K562 (cell line): ENCODE measurements around the gene RABGAP1. TPM values are rescaled to one million over a fixed set of nuclear protein-coding genes. Genes with fewer than 3 reads are reported as not detected.

Source experiments
- ATAC-seq: fragments of 200-7000 bp; cut with Tn5 transposase; 3 replicates; pipeline ENCODE4 v1.9.1; 2020; ENCODE audit warnings: moderate library complexity
- BruUV-seq: library from RNA; stranded (reverse); fragments of 400-500 nt; replicated peaks from 2 replicates; lab custom pipeline; 2021; lab: Mats Ljungman, UMichigan
- CTCF ChIA-PET: fragments of 300-600 bp; formaldehyde crosslinking; extraction: SDS; loops from one replicate; lab custom pipeline; 2021; ENCODE audit warnings: low intra/inter-chr PET ratio; lab: Yijun Ruan, JAX
- POLR2A ChIA-PET: fragments of 300-600, 350-650 bp; sonication (Branson Sonifier 250); formaldehyde crosslinking; extraction: SDS; loops from one replicate; lab custom pipeline; 2021; ENCODE audit warnings: antibody characterized with exemption, inconsistent platforms; lab: Yijun Ruan, JAX
- DNase-seq, 4 experiments: peaks; one replicate each; pipeline versions ENCODE4 v3.0.0 to v3.0.0-alpha.2; 2011 to 2018; ENCODE audit warnings: low spot score in 3 of 4, mixed read lengths in 3 of 4; ENCODE audit errors: extremely low read depth in 1 of 4
- FAIRE-seq: peaks from 2 replicates; lab custom pipeline; 2011; peaks lifted over from hg19 to GRCh38; lab: Jason Lieb, UNC
- H2AFZ ChIP-seq: 2 replicates; pipeline ENCODE4 v1.6.0; 2011; ENCODE audit warnings: low read depth, low read length, control low read depth, inconsistent platforms
- H3K27ac ChIP-seq: fragments of 200-600 bp; 3 replicates; pipeline ENCODE4 v1.8.0; 2011; ENCODE audit warnings: low read depth, mild to moderate bottlenecking, control low read depth, inconsistent platforms, low read length, moderate library complexity, mixed read lengths; ENCODE audit errors: extremely low read depth
- H3K27me3 ChIP-seq, 2 experiments: fragments of 300-600 bp in 1 of 2; 2 replicates in 1 of 2; 3 replicates in 1 of 2; pipeline versions ENCODE4 v1.6.0 to v1.8.0; 2011; ENCODE audit warnings: inconsistent platforms in 2 of 2, low read length in 2 of 2, mild to moderate bottlenecking in 1 of 2, mixed read lengths in 1 of 2, moderate library complexity in 1 of 2; ENCODE audit not compliant: control insufficient read depth in 2 of 2, insufficient read depth in 2 of 2
- H3K36me3 ChIP-seq: fragments of 300-600 bp; 3 replicates; pipeline ENCODE4 v1.8.0; 2011; ENCODE audit warnings: mild to moderate bottlenecking, low read length, inconsistent platforms; ENCODE audit not compliant: control insufficient read depth, insufficient read depth
- H3K4me1 ChIP-seq, 2 experiments: fragments of 200-600 bp in 1 of 2; replicated peaks in 1 of 2; 2 replicates in 1 of 2; 3 replicates in 1 of 2; pipeline versions ENCODE4 v1.5.1 to v1.8.0; 2011; ENCODE audit warnings: inconsistent platforms in 2 of 2, low read length in 2 of 2, mild to moderate bottlenecking in 1 of 2, mixed read lengths in 1 of 2, moderate library complexity in 1 of 2; ENCODE audit not compliant: control insufficient read depth in 2 of 2, insufficient read depth in 2 of 2
- H3K4me2 ChIP-seq: 2 replicates; pipeline ENCODE4 v1.6.1; 2011; ENCODE audit warnings: low read length, control low read depth, inconsistent platforms, mixed read lengths; ENCODE audit not compliant: insufficient read depth
- H3K4me3 ChIP-seq: fragments of 200-600 bp; sonication (generic), shearing (Covaris generic); 2 replicates; pipeline ENCODE4 v1.5.1; 2016; ENCODE audit warnings: control low read depth, inconsistent platforms
- H3K79me2 ChIP-seq: fragments of 200-600 bp; 3 replicates; pipeline ENCODE4 v1.8.0; 2011; ENCODE audit warnings: low read length, inconsistent platforms; ENCODE audit not compliant: control insufficient read depth, insufficient read depth
- H3K9ac ChIP-seq, 2 experiments: 2 replicates each; pipeline versions ENCODE4 v1.6.0 to v1.6.1; 2011; ENCODE audit warnings: low read depth in 2 of 2, low read length in 2 of 2, control low read depth in 1 of 2, inconsistent platforms in 1 of 2, mild to moderate bottlenecking in 1 of 2, mixed read lengths in 1 of 2; ENCODE audit not compliant: insufficient read depth in 1 of 2
- H3K9me1 ChIP-seq: one replicate; pipeline ENCODE4 v1.6.0; 2011; ENCODE audit warnings: inconsistent platforms, mild to moderate bottlenecking, low read length, moderate library complexity; ENCODE audit not compliant: control insufficient read depth, insufficient read depth
- H3K9me3 ChIP-seq: replicated peaks from 2 replicates; pipeline ENCODE4 v1.5.1; 2011; ENCODE audit warnings: low read depth, low read length, inconsistent platforms; ENCODE audit not compliant: control insufficient read depth, insufficient read depth
- H4K20me1 ChIP-seq: replicated peaks from 2 replicates; pipeline ENCODE4 v1.6.1; 2011; ENCODE audit warnings: low read length, inconsistent platforms, mixed read lengths; ENCODE audit not compliant: control insufficient read depth, insufficient read depth
- BACH1 ChIP-seq: fragments of 200-800 bp; sonication (Bioruptor generic); IDR thresholded peaks from 2 replicates; pipeline ENCODE4 v1.6.1; 2016; ENCODE audit warnings: missing genetic modification characterization, missing compliant biosample characterization
- CCNT2 ChIP-seq: IDR thresholded peaks from 2 replicates; pipeline ENCODE4 v1.6.1; 2011; ENCODE audit warnings: borderline replicate concordance, low read depth, mild to moderate bottlenecking, moderate library complexity, mixed read lengths, low read length; ENCODE audit not compliant: insufficient read length; ENCODE audit errors: extremely low read depth
- MED1 ChIP-seq: sonication (generic); formaldehyde crosslinking; IDR thresholded peaks from 2 replicates; pipeline ENCODE4 v1.8.1; 2023; ENCODE audit warnings: missing genetic modification reagents, borderline replicate concordance
- RFX1 ChIP-seq: fragments of 450-650 bp; IDR thresholded peaks from 2 replicates; pipeline ENCODE4 v1.6.1; 2016; ENCODE audit warnings: mild to moderate bottlenecking, moderate library complexity
- SMAD4 ChIP-seq: fragments of 250-450 bp; sonication (Bioruptor Pico); conservative IDR thresholded peaks from 2 replicates; pipeline ENCODE4 v1.8.0; 2021; ENCODE audit warnings: inconsistent platforms, mild to moderate bottlenecking, moderate library complexity
- U2AF1 ChIP-seq: fragments of 200-400 bp; formaldehyde crosslinking; optimal IDR thresholded peaks from 2 replicates; pipeline ENCODE3; 2017; ENCODE audit warnings: mild to moderate bottlenecking, low read depth, low read length, moderate library complexity
- ZBTB49 ChIP-seq: sonication (generic); formaldehyde crosslinking; IDR thresholded peaks from 2 replicates; pipeline ENCODE4 v1.8.0; 2022; ENCODE audit warnings: missing genetic modification reagents, mild to moderate bottlenecking, borderline replicate concordance
- ZNF146 ChIP-seq: IDR thresholded peaks from one replicate; pipeline ENCODE4 v1.6.1; 2018; ENCODE audit warnings: missing compliant biosample characterization; ENCODE audit not compliant: unreplicated experiment
- ZNF41 ChIP-seq: fragments of 250-450 bp; sonication (Bioruptor Pico); conservative IDR thresholded peaks from 2 replicates; pipeline ENCODE4 v1.4.0; 2020; ENCODE audit warnings: mild to moderate bottlenecking
- ZNF695 ChIP-seq: fragments of 450-650 bp; formaldehyde crosslinking; IDR thresholded peaks from 2 replicates; pipeline ENCODE4 v1.4.0; 2020; ENCODE audit warnings: mild to moderate bottlenecking, moderate library complexity
- WGBS: fragments of 100-300 bp; shearing (Covaris generic); methylation state at CpG from one replicate; pipeline ENCODE4 v1.1.6; 2016; ENCODE audit warnings: low coverage, mixed read lengths; ENCODE audit not compliant: insufficient coverage; ENCODE audit errors: missing lambda C conversion rate; 5-methylcytosine and 5-hydroxymethylcytosine counted together
- in situ Hi-C: fragments of 300-500 bp; cut with MboI; formaldehyde crosslinking; loops from 4 replicates; pipeline ENCODE4 v1.15.0; 2018; ENCODE audit warnings: inconsistent platforms, mixed read lengths
- intact Hi-C: fragments of 100-400 bp; cut with micrococcal nuclease; formaldehyde crosslinking; loops from 2 replicates; pipeline ENCODE4 v1.14.2; 2022
- polyA plus RNA-seq, 8 experiments: library from polyadenylated mRNA; depleted of rRNA in 4 of 8; stranded (reverse) in 5 of 8; unstranded in 3 of 8; fragments of >200 nt; fragmentation: Nextera tagmentation in 2 of 8; fragmentation: Illumina TruSeq in 1 of 8; extraction: Ambion mirVana in 2 of 8; extraction: Trizol in 1 of 8; gene quantifications; 2 replicates each; pipeline versions ENCODE4 v1.2.1 to v1.2.3, GENCODE V29; 2011 to 2014; ENCODE audit warnings: inconsistent platforms in 1 of 8, missing spikeins in 1 of 8
- total RNA-seq, 7 experiments: library from RNA; depleted of rRNA in 6 of 7; stranded (reverse); fragments of >200 nt in 6 of 7; fragmentation: Illumina TruSeq in 2 of 7; extraction: Trizol in 2 of 7; gene quantifications; 2 replicates each; pipeline versions ENCODE4 v1.2.1 to v1.2.3, GENCODE V29; 2011 to 2021; ENCODE audit warnings: low replicate concordance in 1 of 7

The RABGAP1 gene
- total and polyA plus RNA-seq, 9 of the 15 experiments (the other 6 are each of a cell fraction or from before 2014, with no cell fraction given) = 1.5 to 22.7 (median 13.1) TPM

- no peak overlapping the region for H2AFZ ChIP-seq
- FAIRE-seq (no peak), ATAC-seq (no peak), DNase-seq (no peak)
- BruUV-seq = no TSS peak
- H3K79me2 ChIP-seq = no peaks in the 10 kb centered on the region
- H3K4me2 ChIP-seq = no peak overlapping the region
- H3K36me3 ChIP-seq = no peaks in the 10 kb centered on the region; the same call in 2 of the 3 replicates
- H3K27ac ChIP-seq = no peak overlapping the region
- H3K9me1 ChIP-seq = no peaks in the 10 kb centered on the region
- no peak for TF ChIP-seq U2AF1
- no peak for TF ChIP-seq RFX1
- no peak for TF ChIP-seq ZNF146 (CRISPR knock-in tag)
- no peak for TF ChIP-seq ZNF41 (CRISPR knock-in tag)
- intact Hi-C loops (no loop called here), in situ Hi-C loops (no loop called here)
- no peaks in the 10 kb centered on the region for H3K4me1 ChIP-seq
- H3K4me3 ChIP-seq = no peak overlapping the region
- H3K9ac ChIP-seq = no peak overlapping the region
- WGBS = 76% methylated on average over 8 of the region's 8 CpGs
- CTCF ChIA-PET = no interaction called here
- H3K27me3 ChIP-seq = no peaks in the 10 kb centered on the region
- no peaks in the 10 kb centered on the region for H4K20me1 ChIP-seq
- no peaks in the 10 kb centered on the region for H3K9me3 ChIP-seq
- POLR2A ChIA-PET = interaction anchor here (0.7 kb wide), 1 partner anchor 13 kb away, joined by 3 read pairs; no protein-coding TSS in a partner anchor
Observed at GRCh38 chr9:123033864-123034601, 93.2 kb downstream of the RABGAP1 start.

- ChIA-PET POLR2A (no interaction called here), CTCF (no interaction called here)
- no TSS peak for BruUV-seq
- TF ChIP-seq SMAD4 (CRISPR knock-in tag) (no peak), CCNT2 (no peak), ZNF695 (CRISPR knock-in tag) (no peak), MED1 (CRISPR knock-in tag) (no peak), ZBTB49 (CRISPR knock-in tag) (no peak), BACH1 (tag) (no peak)
- TF ChIP-seq, all 486 proteins: peak for 0
- Histone ChIP-seq H3K4me1 (no peaks in the 10 kb centered on the region), H2AFZ (no peak overlapping the region), H3K9me1 (no peaks in the 10 kb centered on the region), H3K27ac (no peak overlapping the region), H3K4me3 (no peak overlapping the region), H3K27me3 (no peaks in the 10 kb centered on the region), H3K79me2 (no peaks in the 10 kb centered on the region), H4K20me1 (no peaks in the 10 kb centered on the region), H3K4me2 (no peak overlapping the region), H3K9me3 (no peaks in the 10 kb centered on the region), H3K9ac (no peak overlapping the region), H3K36me3 (no peaks in the 10 kb centered on the region; the same call in 2 of the 3 replicates)
- intact Hi-C loops (no loop called here), in situ Hi-C loops (no loop called here)
- FAIRE-seq = no peak
- DNase-seq = no peak
- 85% methylated on average over 13 of the region's 13 CpGs for WGBS
- ATAC-seq = no peak
Observed at GRCh38 chr9:123034881-123035510, 94.2 kb downstream of the RABGAP1 start.
